Activated naive CD4-positive, alpha-beta T cell treated with anti-CD3 and anti-CD28 coated beads, Interleukin-2, amount 10 ng/mL, durations not matched to agents 7 days and 5 days (primary cell): Measurements from ENCODE around the gene KCNS1.

Source experiments
- CTCF ChIA-PET: fragments of 350-600 bp; sonication (Branson Sonifier 250); formaldehyde crosslinking; loops from one replicate; lab custom pipeline; 2021; ENCODE audit warnings: antibody characterized with exemption; lab: Charles Lee
- DNase-seq: peaks from one replicate; pipeline ENCODE4 v3.0.0-alpha.2; 2020
- H3K27ac Mint-ChIP-seq: one replicate; pipeline ENCODE4 v1.8.0; 2021; ENCODE audit warnings: mild to moderate bottlenecking, moderate library complexity, mixed read lengths
- H3K27me3 Mint-ChIP-seq: one replicate; pipeline ENCODE4 v1.8.0; 2021; ENCODE audit warnings: mild to moderate bottlenecking, mixed read lengths
- H3K36me3 Mint-ChIP-seq: one replicate; pipeline ENCODE4 v1.8.0; 2021; ENCODE audit warnings: mixed read lengths
- H3K4me1 Mint-ChIP-seq: one replicate; pipeline ENCODE4 v1.8.0; 2021; ENCODE audit warnings: mixed read lengths
- H3K4me3 Mint-ChIP-seq: one replicate; pipeline ENCODE4 v1.8.0; 2021; ENCODE audit warnings: mild to moderate bottlenecking, moderate library complexity, mixed read lengths
- H3K9me3 Mint-ChIP-seq: one replicate; pipeline ENCODE4 v1.8.0; 2021; ENCODE audit warnings: mixed read lengths

The KCNS1 gene

DNA sequence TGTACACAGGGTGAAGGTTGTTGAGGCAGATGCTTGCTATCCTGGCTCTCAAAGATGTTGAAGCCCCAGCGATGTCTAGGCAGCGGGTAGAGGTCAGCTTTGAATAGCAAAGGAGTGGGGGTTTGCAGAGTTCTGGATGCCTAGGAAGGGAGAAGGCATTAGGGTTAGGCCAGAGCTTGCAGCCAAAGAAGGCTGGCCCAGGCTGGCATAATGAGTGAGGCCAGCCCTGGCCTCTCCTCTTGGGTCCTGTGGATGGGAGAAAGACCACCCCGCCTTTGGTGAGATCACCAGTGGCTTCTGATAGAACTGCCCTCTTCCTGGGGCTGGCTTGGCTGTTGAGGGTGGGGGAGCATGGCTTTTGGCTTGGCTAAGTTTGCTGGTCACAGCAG, 14.5 kb upstream of the KCNS1 start:
- Mint-ChIP-seq H3K4me1 (no peaks in the 10 kb centered on the region), H3K27ac (no peak overlapping the region), H3K36me3 (no peaks in the 10 kb centered on the region), H3K4me3 (no peak overlapping the region), H3K9me3 (no peaks in the 10 kb centered on the region), H3K27me3 (peaks cover 43% of the 10 kb centered on the region)
- CTCF ChIA-PET = interaction anchor here (1.0 to 2.0 kb wide), 3 partner anchors 19 to 176 kb away, joined by 3 to 8 read pairs (median 4); no protein-coding TSS in a partner anchor
- DNase-seq = no peak

DNA sequence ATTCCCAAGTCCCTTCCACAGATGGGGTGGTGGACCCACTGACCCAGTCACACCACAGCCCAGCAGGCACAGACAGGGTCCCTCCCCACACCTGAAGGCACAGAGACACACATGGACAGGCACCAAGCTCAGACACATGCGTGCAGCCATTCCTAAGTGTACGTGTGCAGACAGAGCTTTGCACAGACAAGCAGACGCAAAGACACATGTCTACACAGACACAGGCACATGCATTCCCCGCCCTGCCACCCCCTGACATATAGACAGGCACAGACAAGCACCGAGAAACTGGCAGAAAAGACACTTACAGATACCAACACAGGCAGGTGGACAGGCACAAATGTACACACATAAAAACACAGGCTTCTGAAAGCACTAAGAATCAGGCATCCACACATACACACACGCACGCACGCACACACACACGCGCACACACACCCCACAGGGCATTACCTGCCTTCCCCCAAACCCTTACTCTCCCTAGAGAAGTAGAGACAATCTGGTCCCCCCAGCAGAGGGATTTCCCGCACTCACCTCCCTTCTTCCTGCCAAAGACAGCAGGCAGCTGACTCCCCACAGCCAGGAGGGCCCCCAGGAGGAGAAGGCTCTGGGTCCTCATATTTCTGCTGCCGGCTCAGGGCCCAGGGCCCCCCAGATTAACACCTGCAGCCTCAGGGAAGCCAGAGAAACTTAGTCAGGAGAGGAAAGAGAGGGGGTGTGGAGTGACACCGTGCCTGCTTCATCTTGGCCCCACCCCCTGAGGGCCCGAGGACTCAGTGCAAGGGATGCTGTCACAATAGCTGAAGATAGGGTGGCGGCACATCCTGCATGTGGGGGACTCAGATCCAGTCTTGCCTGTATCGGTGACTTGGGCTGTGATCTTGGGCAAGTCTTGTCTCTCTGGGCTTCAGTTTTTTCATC, 13.8 kb upstream of the KCNS1 start, which contains the start of gene WFDC5:
Gene WFDC5 (minus strand): TSS at position 710 of the 921 bp plus-strand sequence. CDS start 91 bp downstream, at position 619.
- H3K4me3 Mint-ChIP-seq = no peak within 1 kb of the TSS
- H3K36me3 Mint-ChIP-seq = no peaks in the 10 kb centered on the region

DNA sequence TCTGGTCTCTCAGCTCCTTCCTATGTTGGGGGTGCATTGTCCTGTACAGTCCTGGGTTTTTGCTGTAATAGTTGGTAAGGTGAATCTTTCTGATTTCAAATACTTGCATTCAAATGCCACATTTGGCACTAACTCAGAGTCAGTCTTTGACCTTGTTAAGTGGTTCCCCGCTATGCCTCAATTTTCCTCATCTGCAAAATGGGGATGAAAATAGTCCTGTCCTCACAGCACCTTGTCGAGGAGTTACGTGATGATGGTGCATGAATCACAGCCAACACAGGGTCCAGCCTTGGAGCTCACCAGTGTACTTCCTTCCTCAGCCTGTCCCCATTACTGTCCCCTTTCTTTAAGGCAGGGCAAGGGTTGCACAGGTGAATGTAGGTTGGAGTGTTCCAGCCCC, 12.9 kb upstream of the KCNS1 start:
- Mint-ChIP-seq H3K27ac (no peak overlapping the region), H3K27me3 (peaks cover 53% of the 10 kb centered on the region), H3K4me3 (no peak overlapping the region), H3K36me3 (no peaks in the 10 kb centered on the region), H3K9me3 (no peaks in the 10 kb centered on the region), H3K4me1 (no peaks in the 10 kb centered on the region)
- CTCF ChIA-PET = interaction anchor here (0.9 to 6.3 kb wide), 4 partner anchors 17 to 178 kb away, joined by 3 to 104 read pairs (median 18); partner anchors contain the start of gene KCNS1
- no peak for DNase-seq

More for the DNA sequence above, 13.8 kb upstream of the KCNS1 start, which contains the start of gene WFDC5:
- H3K27ac Mint-ChIP-seq = no peak within 1 kb of the TSS
- CTCF ChIA-PET = interaction anchor here (1.0 to 5.8 kb wide), 4 partner anchors 18 to 177 kb away, joined by 3 to 32 read pairs (median 6); no protein-coding TSS in a partner anchor
- H3K4me1 Mint-ChIP-seq = no peaks in the 10 kb centered on the region
- peaks cover 50% of the 10 kb centered on the region for H3K27me3 Mint-ChIP-seq
- DNase-seq = no peak
- no peaks in the 10 kb centered on the region for H3K9me3 Mint-ChIP-seq

DNA sequence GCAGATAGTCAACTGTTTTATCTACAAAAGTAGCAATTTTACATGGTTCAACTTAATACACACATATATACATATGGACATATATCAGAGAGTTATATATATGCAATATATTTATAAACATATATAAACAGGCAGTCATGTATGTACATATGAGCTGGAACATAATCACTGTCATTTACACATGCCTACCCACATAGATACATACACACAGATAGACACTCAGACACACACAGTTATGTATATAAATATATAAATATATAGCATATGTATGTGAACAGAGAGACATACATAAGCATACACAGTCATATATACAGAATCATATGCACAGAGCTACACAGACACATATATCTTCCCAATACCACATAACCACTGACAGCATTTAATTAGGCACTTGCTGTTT, 11.8 kb upstream of the KCNS1 start:
- Mint-ChIP-seq H3K36me3 (no peaks in the 10 kb centered on the region), H3K27ac (no peak overlapping the region), H3K27me3 (peaks cover 56% of the 10 kb centered on the region), H3K4me3 (no peak overlapping the region), H3K9me3 (no peaks in the 10 kb centered on the region), H3K4me1 (no peaks in the 10 kb centered on the region)
- CTCF ChIA-PET = interaction anchor here (1.0 to 6.3 kb wide), 12 partner anchors 9 to 214 kb away, joined by 3 to 104 read pairs (median 3); partner anchors contain the start of gene KCNS1
- DNase-seq = no peak

DNA sequence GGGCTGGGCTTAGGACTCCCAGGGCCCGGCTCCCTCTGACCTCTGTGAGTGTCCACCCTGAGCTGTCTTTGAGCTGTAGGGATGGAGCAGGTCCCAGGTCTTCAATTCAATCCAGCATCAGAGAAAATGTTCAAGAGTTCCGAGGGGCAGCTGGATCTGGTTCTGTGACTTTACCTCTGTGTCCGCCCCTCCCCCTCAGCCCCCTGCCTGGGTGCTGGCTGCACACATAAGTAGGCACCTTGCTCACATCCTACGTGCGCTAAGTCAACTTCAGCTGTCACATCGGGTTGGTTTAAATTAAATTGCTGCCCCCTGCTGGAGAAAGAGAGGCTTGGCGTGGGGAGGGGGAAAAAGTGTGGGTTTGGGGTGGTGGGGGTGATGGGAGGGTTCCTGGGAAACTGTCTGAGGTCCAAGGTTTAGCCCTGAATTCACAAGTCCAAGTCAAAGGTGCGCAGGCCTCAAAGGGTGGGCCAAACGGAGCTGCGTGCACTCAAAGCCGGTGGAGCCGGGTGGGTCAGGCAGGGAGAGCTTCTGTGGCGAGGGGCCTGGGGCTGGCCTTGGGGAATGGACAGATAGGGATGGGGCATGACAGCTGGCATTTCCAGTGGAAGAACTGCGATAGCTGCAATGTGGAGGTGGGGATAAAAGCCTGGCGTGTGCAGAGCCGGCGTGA, 11.0 kb upstream of the KCNS1 start:
- H3K4me3 Mint-ChIP-seq = no peak overlapping the region
- no peaks in the 10 kb centered on the region for H3K4me1 Mint-ChIP-seq
- H3K27me3 Mint-ChIP-seq = peaks cover 60% of the 10 kb centered on the region
- CTCF ChIA-PET = interaction anchor here (0.7 to 6.3 kb wide), 17 partner anchors 15 to 365 kb away, joined by 3 to 104 read pairs (median 3); partner anchors contain the start of gene KCNS1
- H3K36me3 Mint-ChIP-seq = no peaks in the 10 kb centered on the region
- DNase-seq = no peak
- H3K9me3 Mint-ChIP-seq = no peaks in the 10 kb centered on the region
- H3K27ac Mint-ChIP-seq = no peak overlapping the region

DNA sequence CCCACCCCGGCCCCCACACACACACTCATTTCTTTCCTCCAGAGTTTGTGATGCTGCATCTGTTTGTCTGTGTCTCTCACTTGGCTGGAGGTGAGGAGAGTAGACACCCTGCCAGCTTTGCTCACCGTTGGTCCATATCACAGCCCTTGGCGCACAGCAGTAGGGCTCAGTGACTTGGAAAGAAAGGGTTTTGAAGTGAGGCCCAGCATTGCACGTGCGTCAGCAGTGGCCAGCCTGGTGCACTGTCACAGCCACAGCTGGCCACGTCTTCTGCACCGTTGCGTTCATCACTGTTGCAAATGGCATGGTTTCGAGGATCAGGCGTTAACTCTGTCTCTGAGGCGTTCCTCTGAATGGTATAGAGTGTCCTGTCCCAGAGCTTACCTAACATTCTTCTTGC, 10.4 kb upstream of the KCNS1 start:
- H3K27me3 Mint-ChIP-seq = peaks cover 56% of the 10 kb centered on the region
- CTCF ChIA-PET = interaction anchor here (0.7 to 6.3 kb wide), 16 partner anchors 14 to 364 kb away, joined by 3 to 104 read pairs (median 4); partner anchors contain the start of gene KCNS1
- H3K9me3 Mint-ChIP-seq = no peaks in the 10 kb centered on the region
- H3K4me1 Mint-ChIP-seq = no peaks in the 10 kb centered on the region
- H3K36me3 Mint-ChIP-seq = no peaks in the 10 kb centered on the region
- no peak for DNase-seq
- H3K27ac Mint-ChIP-seq = no peak overlapping the region
- no peak overlapping the region for H3K4me3 Mint-ChIP-seq

DNA sequence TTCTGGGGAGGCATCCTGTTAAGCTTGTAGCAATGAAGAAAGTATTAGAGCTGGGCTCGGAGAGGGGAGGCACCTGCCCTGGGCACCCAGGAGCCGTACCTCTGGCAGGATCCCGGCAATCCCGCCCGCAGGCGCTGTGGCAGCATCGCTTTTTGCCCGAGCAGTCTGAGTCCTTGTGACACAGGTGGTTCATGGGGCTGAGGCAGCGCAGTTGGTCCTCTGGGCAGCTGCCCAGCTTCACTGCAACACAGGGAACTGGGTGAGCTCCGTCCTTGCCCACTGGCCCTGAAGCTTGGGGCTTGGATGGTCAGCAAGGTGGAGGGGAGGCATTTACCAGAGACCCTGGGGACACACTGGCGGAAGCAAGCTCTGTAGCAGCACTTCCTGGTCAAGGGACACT, 9.4 kb upstream of the KCNS1 start:
- Mint-ChIP-seq H3K27ac (no peak overlapping the region), H3K4me3 (no peak overlapping the region), H3K27me3 (peaks cover 58% of the 10 kb centered on the region), H3K36me3 (no peaks in the 10 kb centered on the region), H3K4me1 (no peaks in the 10 kb centered on the region), H3K9me3 (no peaks in the 10 kb centered on the region)
- CTCF ChIA-PET = interaction anchor here (1.0 to 6.3 kb wide), 6 partner anchors 13 to 184 kb away, joined by 3 to 104 read pairs (median 12); partner anchors contain the start of gene KCNS1
- no peak for DNase-seq

DNA sequence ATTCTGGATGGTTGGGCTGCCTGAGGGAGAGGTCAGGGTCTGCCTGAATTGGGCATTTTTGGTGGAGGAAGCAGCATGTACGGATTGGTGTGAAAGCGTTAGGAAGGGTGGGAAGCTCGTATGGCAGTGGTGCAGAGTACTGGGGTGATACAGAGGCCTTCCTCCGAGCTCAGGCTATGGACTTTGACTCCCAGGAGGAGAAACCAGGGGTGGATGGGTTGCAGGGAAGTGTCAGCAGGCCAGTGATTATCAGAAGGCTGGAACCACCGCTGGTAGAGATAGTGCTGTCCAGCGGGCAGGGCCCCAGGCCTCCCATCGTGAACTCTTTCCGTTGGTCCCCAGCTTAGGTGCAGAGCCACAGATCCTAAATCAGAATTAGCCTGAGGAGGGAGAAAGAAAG, 8.7 kb upstream of the KCNS1 start:
- no peak overlapping the region for H3K27ac Mint-ChIP-seq

DNA sequence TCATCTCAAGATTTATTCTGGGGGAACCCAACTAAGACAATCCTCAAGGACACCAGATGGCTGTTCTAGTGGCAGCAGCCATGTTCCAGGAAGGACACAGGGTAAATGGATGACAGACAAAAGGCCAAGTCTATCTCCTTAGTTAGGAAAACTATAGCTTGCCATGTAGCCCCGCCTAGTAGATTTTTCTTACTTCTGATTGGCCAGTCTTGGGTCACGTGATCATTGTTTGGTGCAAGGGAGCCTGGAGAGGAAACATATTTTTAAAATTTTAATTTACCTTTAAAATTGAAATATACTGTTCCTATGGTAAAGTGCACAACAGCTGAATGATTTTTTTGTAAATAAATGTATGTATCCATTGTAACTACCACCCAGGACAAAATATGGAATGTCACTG, 4.4 kb upstream of the KCNS1 start:
- Mint-ChIP-seq H3K4me3 (no peak overlapping the region), H3K4me1 (peaks cover 3% of the 10 kb centered on the region), H3K27ac (no peak overlapping the region), H3K27me3 (peaks cover 77% of the 10 kb centered on the region), H3K9me3 (no peaks in the 10 kb centered on the region), H3K36me3 (no peaks in the 10 kb centered on the region)
- CTCF ChIA-PET = interaction anchor here (0.8 to 3.0 kb wide), 4 partner anchors 7 to 188 kb away, joined by 3 to 20 read pairs (median 4); no protein-coding TSS in a partner anchor
- no peak for DNase-seq

More for the DNA sequence above, 8.7 kb upstream of the KCNS1 start:
- H3K36me3 Mint-ChIP-seq = no peaks in the 10 kb centered on the region
- no peaks in the 10 kb centered on the region for H3K9me3 Mint-ChIP-seq
- H3K27me3 Mint-ChIP-seq = peaks cover 58% of the 10 kb centered on the region
- DNase-seq = no peak
- H3K4me3 Mint-ChIP-seq = no peak overlapping the region
- no peaks in the 10 kb centered on the region for H3K4me1 Mint-ChIP-seq
- CTCF ChIA-PET = interaction anchor here (1.1 to 6.3 kb wide), 4 partner anchors 12 to 184 kb away, joined by 5 to 104 read pairs (median 26); partner anchors contain the start of gene KCNS1

DNA sequence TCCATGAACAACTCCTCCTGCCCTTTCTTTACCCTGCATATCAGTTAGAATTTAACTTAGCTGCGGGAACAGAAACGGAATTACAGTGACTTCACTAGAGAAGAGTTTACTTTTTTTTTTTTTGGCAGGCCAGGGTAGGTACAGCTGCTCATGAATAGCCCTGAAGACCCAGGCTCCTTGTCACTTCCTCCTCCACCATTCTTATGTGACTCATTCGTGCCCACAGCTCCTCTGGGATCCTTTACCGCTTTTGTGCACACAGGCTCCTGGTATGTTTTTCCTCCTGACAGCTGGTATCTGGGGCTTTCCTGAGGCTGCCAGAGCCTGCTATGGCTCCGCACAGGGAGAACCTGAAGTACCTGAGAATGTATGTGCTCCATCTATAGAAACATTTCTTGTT, 3.9 kb upstream of the KCNS1 start:
- no peaks in the 10 kb centered on the region for H3K36me3 Mint-ChIP-seq
- no peaks in the 10 kb centered on the region for H3K9me3 Mint-ChIP-seq
- H3K4me1 Mint-ChIP-seq = peaks cover 3% of the 10 kb centered on the region
- H3K4me3 Mint-ChIP-seq = no peak overlapping the region
- H3K27me3 Mint-ChIP-seq = peaks cover 77% of the 10 kb centered on the region
- CTCF ChIA-PET = interaction anchor here (0.8 to 3.0 kb wide), 3 partner anchors 9 to 190 kb away, joined by 3 to 20 read pairs (median 6); no protein-coding TSS in a partner anchor
- DNase-seq = no peak
- H3K27ac Mint-ChIP-seq = no peak overlapping the region

DNA sequence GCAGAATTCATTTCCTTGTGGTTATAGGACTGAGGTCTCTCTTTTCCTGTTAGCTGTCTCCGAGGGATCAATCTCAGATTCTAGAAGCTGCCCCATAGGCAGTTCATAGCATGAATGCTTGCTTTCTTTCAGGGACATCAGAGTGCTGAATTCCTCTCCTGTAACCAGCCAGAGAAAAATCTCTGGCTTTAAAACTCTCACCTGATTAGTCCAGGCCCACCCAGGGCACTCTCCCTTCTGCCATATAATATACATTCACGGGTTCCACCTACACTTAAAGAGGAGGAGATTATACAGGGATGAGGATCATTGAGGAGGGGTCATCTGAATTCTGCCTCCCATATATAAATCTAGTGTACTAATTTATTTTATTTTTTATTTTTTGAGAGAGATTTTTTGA, 2.1 kb upstream of the KCNS1 start:
- Mint-ChIP-seq H3K27me3 (peaks cover 90% of the 10 kb centered on the region), H3K9me3 (no peaks in the 10 kb centered on the region), H3K4me3 (no peak overlapping the region), H3K36me3 (no peaks in the 10 kb centered on the region), H3K4me1 (peaks cover 9% of the 10 kb centered on the region), H3K27ac (no peak overlapping the region)
- CTCF ChIA-PET = interaction anchor here (0.7 to 1.4 kb wide), 2 partner anchors 10 to 428 kb away, joined by 3 to 4 read pairs; no protein-coding TSS in a partner anchor
- no peak for DNase-seq

DNA sequence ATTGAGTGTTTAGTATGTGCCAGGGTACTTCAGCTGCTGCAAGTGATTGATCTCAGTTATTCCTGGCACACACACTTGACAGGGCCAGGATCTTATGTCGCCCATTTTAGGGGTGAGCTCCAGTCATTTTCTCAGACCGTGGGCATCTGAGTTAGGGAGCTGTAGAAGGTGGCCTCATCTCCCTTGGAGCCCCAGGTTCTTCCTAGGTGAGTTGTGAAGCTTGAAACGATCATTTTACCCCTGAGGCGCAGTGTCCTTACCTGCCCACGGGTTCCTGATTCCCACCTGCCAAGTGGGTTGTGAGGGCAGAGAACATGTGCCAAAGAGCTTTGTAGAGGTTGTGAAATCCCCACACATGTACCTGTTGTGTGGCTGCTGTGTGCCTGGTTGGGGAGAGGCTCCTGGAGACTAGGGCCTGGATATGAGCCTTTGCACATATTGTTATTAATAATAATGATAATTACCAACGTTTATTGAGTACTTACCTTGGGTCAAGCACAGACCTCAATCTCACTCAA, 465 bp upstream of the KCNS1 start:
- H3K27me3 Mint-ChIP-seq = peaks cover 94% of the 10 kb centered on the region
- H3K27ac Mint-ChIP-seq = no peak overlapping the region
- DNase-seq = no peak
- no peaks in the 10 kb centered on the region for H3K9me3 Mint-ChIP-seq
- peaks cover 13% of the 10 kb centered on the region for H3K4me1 Mint-ChIP-seq
- no peak overlapping the region for H3K4me3 Mint-ChIP-seq
- CTCF ChIA-PET = interaction anchor here (1.8 to 10.3 kb wide), 3 partner anchors 10 to 192 kb away, joined by 6 to 104 read pairs (median 7); no protein-coding TSS in a partner anchor
- no peaks in the 10 kb centered on the region for H3K36me3 Mint-ChIP-seq

DNA sequence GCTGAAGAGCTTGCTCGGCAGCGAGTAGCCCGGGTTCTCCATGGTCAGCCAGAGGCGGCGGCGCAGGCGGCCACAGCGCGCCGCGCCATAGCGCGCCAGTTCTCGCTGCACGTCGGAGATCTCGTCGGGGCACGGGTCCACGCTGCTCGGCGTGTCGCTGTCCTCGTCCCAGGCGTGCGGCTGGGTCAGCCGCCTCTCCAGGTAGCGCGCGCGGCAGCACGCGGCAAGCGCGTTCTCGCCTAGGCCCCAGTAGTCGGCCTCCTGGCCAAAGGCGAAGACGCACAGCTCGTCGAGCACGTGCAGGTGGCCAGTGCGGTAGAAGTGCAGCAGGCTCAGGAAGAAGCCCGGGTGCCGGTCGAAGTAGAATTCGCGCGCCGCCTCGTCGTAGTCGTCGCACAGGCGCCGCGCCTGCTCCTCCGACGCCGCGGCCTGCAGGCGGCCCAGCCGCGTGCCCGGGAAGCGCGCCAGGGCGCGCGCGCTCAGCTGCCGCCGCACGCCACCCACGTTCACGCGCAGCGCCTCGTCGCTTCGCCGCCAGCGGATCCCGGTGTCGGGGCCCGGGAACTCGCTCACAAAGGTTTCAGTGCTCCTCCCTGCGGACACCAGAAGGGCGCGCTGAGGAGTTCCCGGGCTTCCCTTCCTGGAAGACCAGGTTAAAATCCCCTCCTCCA, 2.7 kb downstream of the KCNS1 start:
- H3K27ac Mint-ChIP-seq = no peak overlapping the region
- peaks cover 73% of the 10 kb centered on the region for H3K27me3 Mint-ChIP-seq
- DNase-seq = peak; percentile 44
- H3K36me3 Mint-ChIP-seq = no peaks in the 10 kb centered on the region
- CTCF ChIA-PET = interaction anchor here (0.9 to 10.3 kb wide), 10 partner anchors 8 to 673 kb away, joined by 3 to 128 read pairs (median 4); no protein-coding TSS in a partner anchor
- H3K4me3 Mint-ChIP-seq = peak overlapping the region; percentile 10
- peaks cover 13% of the 10 kb centered on the region for H3K4me1 Mint-ChIP-seq
- no peaks in the 10 kb centered on the region for H3K9me3 Mint-ChIP-seq
